ENCODE measurements around the gene PARD3.

Gene PARD3

DNA sequence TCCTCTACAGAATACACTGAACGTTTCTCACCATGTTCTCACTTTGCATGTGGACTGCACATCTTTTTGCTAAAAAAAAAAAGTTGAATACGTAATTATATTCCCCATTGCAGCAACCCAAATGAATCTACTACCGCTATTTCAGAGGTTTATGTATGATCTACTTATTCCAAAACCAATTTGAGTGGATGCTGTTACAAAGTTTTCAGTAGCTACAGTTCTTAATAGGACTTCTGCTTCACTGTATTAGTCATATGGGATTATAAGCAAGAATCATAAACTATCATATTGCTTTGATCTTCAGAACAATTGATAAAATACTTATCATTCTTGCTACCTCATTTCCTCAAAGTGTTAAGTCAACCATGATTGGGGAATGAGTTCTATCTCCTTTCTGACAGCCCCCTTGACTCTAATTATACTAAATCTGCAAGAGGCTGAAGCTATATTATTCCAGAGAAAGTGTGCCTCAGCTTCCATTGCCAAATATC lies 257.0 kb downstream of the PARD3 start:
- DNase-seq (ENCODE audit: extremely low spot score) = no peak
- ChIA-PET CTCF (interaction anchor here (2.3 kb wide), 1 partner anchor 8 kb away, joined by 7 read pairs; no protein-coding TSS in a partner anchor), POLR2A (no interaction called here)
- TF ChIP-seq, protein P1, sequence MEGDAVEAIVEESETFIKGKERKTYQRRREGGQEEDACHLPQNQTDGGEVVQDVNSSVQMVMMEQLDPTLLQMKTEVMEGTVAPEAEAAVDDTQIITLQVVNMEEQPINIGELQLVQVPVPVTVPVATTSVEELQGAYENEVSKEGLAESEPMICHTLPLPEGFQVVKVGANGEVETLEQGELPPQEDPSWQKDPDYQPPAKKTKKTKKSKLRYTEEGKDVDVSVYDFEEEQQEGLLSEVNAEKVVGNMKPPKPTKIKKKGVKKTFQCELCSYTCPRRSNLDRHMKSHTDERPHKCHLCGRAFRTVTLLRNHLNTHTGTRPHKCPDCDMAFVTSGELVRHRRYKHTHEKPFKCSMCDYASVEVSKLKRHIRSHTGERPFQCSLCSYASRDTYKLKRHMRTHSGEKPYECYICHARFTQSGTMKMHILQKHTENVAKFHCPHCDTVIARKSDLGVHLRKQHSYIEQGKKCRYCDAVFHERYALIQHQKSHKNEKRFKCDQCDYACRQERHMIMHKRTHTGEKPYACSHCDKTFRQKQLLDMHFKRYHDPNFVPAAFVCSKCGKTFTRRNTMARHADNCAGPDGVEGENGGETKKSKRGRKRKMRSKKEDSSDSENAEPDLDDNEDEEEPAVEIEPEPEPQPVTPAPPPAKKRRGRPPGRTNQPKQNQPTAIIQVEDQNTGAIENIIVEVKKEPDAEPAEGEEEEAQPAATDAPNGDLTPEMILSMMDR (IDR thresholded peaks at IDR 0.05; ENCODE audit: control extremely low read depth, extremely low read depth, low read depth, missing control alignments) = no peak

DNA sequence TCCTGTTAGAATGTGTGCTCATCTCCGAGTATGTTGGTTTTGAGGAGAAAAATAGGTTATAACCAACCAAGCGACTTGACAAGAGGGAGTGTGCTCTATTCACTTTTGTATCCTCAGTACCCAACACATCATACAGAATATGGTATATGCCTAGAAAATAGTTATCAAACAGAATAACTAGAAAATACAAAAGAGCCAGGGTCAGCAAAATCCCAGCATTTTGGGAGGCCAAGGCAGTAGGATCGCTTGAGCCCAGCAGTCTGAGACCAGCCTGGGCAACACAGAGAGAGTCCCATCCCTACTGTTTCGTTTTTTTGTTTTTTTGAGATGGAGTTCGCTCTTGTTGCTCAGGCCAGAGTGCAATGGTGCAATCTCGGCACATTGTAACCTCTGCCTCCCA lies 257.9 kb downstream of the PARD3 start:
- POLR2A ChIA-PET = no interaction called here
- TF ChIP-seq, protein P1 (IDR thresholded peaks at IDR 0.05; ENCODE audit: control extremely low read depth, extremely low read depth, low read depth, missing control alignments) = no peak
- no peak for DNase-seq (ENCODE audit: extremely low spot score)
- CTCF ChIA-PET = interaction anchor here (2.3 kb wide), 1 partner anchor 9 kb away, joined by 7 read pairs; no protein-coding TSS in a partner anchor

DNA sequence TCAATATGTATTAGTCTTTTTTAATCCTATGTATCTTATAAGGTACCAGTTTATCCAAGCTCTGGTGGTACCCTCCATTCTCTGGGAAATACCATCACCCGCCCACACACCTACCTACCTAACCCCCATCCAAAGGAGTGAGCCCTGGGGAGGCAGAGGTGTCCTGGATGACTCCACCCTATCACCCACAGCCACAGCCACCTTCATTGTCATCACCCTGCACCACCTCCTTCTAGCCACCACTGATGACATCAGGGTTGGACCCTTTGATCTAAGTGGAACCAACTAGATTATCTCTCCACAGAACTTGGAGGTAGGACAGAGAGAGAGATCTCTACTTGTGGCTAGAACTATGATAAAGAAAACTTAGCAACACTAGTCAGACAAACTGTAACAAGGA lies 259.4 kb downstream of the PARD3 start:
- no peak for DNase-seq (ENCODE audit: extremely low spot score)
- CTCF ChIA-PET = interaction anchor here (2.3 kb wide), 1 partner anchor 10 kb away, joined by 7 read pairs; no protein-coding TSS in a partner anchor
- TF ChIP-seq, protein P1 (IDR thresholded peaks at IDR 0.05; ENCODE audit: control extremely low read depth, extremely low read depth, low read depth, missing control alignments) = no peak
- POLR2A ChIA-PET = no interaction called here

DNA sequence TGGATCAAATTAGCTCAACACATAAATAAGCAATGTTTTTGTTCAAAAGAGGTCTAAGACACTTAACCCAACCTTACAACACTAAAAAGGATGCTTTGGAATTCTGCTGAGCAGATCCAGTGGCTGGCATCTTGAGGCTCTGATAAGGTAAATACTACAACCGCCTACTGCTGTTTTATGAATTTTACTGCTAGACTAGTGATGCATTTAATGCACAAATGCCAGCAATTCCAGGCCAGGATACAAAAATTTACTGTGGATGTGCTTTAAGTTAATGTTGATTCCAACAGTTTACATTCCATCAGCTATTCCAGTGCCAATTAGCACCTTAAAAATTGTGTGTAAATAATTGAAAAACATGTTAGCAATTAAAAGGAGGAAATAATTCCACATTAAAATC lies 261.3 kb downstream of the PARD3 start:
- ChIA-PET CTCF (interaction anchor here (1.0 kb wide), 2 partner anchors 10 to 219 kb away, joined by 3 read pairs; no protein-coding TSS in a partner anchor), POLR2A (no interaction called here)
- TF ChIP-seq, protein P1 (IDR thresholded peaks at IDR 0.05; ENCODE audit: control extremely low read depth, extremely low read depth, low read depth, missing control alignments) = no peak
- no peak for DNase-seq (ENCODE audit: extremely low spot score)

DNA sequence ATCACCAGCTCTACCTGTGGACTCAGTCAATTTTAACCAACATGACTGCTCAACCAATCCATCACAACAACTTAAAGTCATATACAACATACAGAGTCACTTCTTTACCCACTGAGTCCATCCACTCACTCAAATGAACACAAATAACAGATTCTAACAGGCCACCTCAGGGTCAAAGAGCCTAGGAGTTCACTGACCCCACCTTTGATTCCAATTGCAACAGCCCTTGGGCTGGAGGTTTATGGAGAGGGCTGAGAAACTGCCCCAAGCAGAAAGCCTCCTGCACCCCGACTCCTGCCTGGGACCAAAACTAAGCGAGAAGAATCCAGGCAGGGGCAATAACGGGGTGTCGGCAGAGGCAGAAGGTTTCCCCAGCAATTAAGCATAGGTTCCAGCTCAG lies 263.8 kb downstream of the PARD3 start:
- CTCF ChIA-PET = no interaction called here
- POLR2A ChIA-PET = no interaction called here
- DNase-seq (ENCODE audit: extremely low spot score) = no peak
- TF ChIP-seq, protein P1 (IDR thresholded peaks at IDR 0.05; ENCODE audit: control extremely low read depth, extremely low read depth, low read depth, missing control alignments) = no peak

DNA sequence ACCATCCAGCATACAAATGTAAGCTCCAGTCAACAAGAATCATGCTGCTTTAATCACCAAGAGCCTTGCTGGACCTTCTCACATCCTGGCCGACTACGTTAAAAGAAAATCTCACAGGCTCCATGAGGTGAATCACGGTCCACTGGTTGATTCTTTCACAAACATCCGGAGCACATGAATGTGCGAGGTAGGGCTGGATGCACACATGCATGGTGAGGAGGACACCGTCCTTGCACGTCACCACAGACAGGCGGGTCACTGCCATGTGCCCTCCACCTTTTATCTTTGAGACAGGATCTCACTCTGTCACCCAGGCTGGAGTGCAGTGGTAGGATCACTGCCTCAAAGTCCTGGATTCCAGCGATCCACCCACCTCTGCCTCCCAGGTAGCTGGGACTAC lies 265.1 kb downstream of the PARD3 start:
- no peak for DNase-seq (ENCODE audit: extremely low spot score)
- ChIA-PET POLR2A (no interaction called here), CTCF (no interaction called here)
- TF ChIP-seq, protein P1 (IDR thresholded peaks at IDR 0.05; ENCODE audit: control extremely low read depth, extremely low read depth, low read depth, missing control alignments) = no peak

DNA sequence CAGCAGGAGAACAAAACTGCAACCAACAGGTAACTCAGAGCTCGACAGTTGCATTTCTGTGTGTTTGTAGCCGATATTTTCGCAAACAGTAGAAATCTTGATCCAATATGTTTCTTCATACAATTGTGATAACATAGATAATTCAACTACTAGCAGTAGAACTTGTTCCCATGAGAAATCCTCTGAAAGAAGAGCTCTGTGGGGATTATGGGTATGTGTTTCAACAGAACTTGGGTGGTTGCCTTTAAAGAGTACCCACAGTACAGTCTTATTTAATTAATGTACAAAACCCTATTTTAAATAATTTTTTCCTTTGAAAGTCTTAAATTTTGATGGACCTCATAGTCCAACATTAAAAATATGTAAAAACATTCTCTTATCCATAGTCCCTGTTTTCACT lies 266.1 kb downstream of the PARD3 start:
- no peak for DNase-seq (ENCODE audit: extremely low spot score)
- CTCF ChIA-PET = no interaction called here

More for the DNA sequence above, 266.1 kb downstream of the PARD3 start:
- POLR2A ChIA-PET = no interaction called here
- TF ChIP-seq, protein P1 (IDR thresholded peaks at IDR 0.05; ENCODE audit: control extremely low read depth, extremely low read depth, low read depth, missing control alignments) = no peak

Data from GM10248 (cell line).